Fibroblast of skin of scalp (primary cell): ENCODE measurements around the gene PTGER2.

Experiments used
- DNase-seq: peaks from one replicate; pipeline ENCODE4 v3.0.0-alpha.2; 2013

Gene PTGER2

GRCh38 chr14:52339262-52339661, 25.1 kb downstream of the PTGER2 start:
- DNase-seq = no peak

GRCh38 chr14:52342849-52343596, 28.9 kb downstream of the PTGER2 start:
- DNase-seq = peak; percentile 50

GRCh38 chr14:52346778-52347177, 32.7 kb downstream of the PTGER2 start:
- DNase-seq = no peak

- no peak for DNase-seq
These were observed 34.2 kb downstream of the PTGER2 start for GRCh38 chr14:52348279-52348678.

GRCh38 chr14:52348776-52349175, 34.7 kb downstream of the PTGER2 start:
- peak; percentile 65 for DNase-seq

- no peak for DNase-seq
These were observed 35.6 kb downstream of the PTGER2 start for GRCh38 chr14:52349731-52350130.

GRCh38 chr14:52350445-52350844, 36.3 kb downstream of the PTGER2 start:
- no peak for DNase-seq

GRCh38 chr14:52351233-52352060, 37.3 kb downstream of the PTGER2 start:
- peak; percentile 38 for DNase-seq

- peak; percentile 20 for DNase-seq
These were observed 38.0 kb downstream of the PTGER2 start for GRCh38 chr14:52352061-52352491.

GRCh38 chr14:52352569-52352968, 38.5 kb downstream of the PTGER2 start:
- no peak for DNase-seq

- DNase-seq = no peak
These were observed 40.1 kb downstream of the PTGER2 start for GRCh38 chr14:52354242-52354641.

GRCh38 chr14:52355016-52355431, 40.9 kb downstream of the PTGER2 start:
- DNase-seq = peak; percentile 90

GRCh38 chr14:52355526-52355925, 41.4 kb downstream of the PTGER2 start:
- no peak for DNase-seq

GRCh38 chr14:52356025-52356424, 41.9 kb downstream of the PTGER2 start:
- peak; percentile 37 for DNase-seq

- DNase-seq = no peak
These were observed 46.7 kb downstream of the PTGER2 start for GRCh38 chr14:52360831-52361230.

- no peak for DNase-seq
These were observed 49.1 kb downstream of the PTGER2 start for GRCh38 chr14:52363041-52363704.

- DNase-seq = no peak
These were observed 49.8 kb downstream of the PTGER2 start for GRCh38 chr14:52363961-52364360.

GRCh38 chr14:52365071-52365470, 51.0 kb downstream of the PTGER2 start:
- peak; percentile 77 for DNase-seq

GRCh38 chr14:52366796-52367315, 52.7 kb downstream of the PTGER2 start:
- no peak for DNase-seq

GRCh38 chr14:52369305-52369801, 55.2 kb downstream of the PTGER2 start:
- peak; percentile 84 for DNase-seq

GRCh38 chr14:52370406-52370935, 56.4 kb downstream of the PTGER2 start:
- DNase-seq = no peak

- no peak for DNase-seq
These were observed 63.8 kb downstream of the PTGER2 start for GRCh38 chr14:52377940-52378339.
